ENCODE measurements around the gene PRICKLE1. TPM values are rescaled to one million over a fixed set of nuclear protein-coding genes. Genes with fewer than 3 reads are reported as not detected.

Gene PRICKLE1
- total RNA-seq, 1 donor from 2014 or later = 18.8 TPM

DNA sequence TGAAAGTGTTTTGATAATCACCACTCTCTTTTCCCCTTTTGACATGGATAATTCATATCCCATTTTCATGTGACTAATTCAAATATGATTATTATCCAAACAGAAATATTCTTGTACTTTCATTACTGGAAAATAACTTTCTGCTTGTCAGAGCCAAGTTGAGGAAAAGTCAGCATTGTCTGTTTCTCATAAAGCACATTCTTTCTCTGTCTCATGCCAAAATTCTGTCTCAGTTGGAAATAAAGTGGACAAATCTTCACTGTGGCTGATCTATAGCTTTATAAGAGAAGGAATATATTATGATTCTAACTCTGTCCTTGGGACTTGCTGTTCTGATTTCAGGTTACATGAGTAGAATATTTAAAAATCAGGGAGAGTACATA, 22.7 kb upstream of the PRICKLE1 start:
- Histone ChIP-seq H3K27ac (no peak overlapping the region), H3K4me3 (no peak overlapping the region), H3K4me1 (no peaks in the 10 kb centered on the region), H3K27me3 (ENCODE audit: low read depth) (no peaks in the 10 kb centered on the region), H3K9me3 (peaks cover 7% of the 10 kb centered on the region), H3K36me3 (no peaks in the 10 kb centered on the region)
- intact Hi-C loops (cut with DNase I) = no loop called here
- no peak for DNase-seq
- TF ChIP-seq, protein P1, sequence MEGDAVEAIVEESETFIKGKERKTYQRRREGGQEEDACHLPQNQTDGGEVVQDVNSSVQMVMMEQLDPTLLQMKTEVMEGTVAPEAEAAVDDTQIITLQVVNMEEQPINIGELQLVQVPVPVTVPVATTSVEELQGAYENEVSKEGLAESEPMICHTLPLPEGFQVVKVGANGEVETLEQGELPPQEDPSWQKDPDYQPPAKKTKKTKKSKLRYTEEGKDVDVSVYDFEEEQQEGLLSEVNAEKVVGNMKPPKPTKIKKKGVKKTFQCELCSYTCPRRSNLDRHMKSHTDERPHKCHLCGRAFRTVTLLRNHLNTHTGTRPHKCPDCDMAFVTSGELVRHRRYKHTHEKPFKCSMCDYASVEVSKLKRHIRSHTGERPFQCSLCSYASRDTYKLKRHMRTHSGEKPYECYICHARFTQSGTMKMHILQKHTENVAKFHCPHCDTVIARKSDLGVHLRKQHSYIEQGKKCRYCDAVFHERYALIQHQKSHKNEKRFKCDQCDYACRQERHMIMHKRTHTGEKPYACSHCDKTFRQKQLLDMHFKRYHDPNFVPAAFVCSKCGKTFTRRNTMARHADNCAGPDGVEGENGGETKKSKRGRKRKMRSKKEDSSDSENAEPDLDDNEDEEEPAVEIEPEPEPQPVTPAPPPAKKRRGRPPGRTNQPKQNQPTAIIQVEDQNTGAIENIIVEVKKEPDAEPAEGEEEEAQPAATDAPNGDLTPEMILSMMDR (IDR thresholded peaks at IDR 0.05) = no peak
- ATAC-seq = no peak

GRCh38 chr12:42611571-42612230, 22.2 kb upstream of the PRICKLE1 start:
- Histone ChIP-seq H3K36me3 (no peaks in the 10 kb centered on the region), H3K4me3 (no peak overlapping the region), H3K4me1 (no peaks in the 10 kb centered on the region), H3K27ac (no peak overlapping the region), H3K27me3 (ENCODE audit: low read depth) (no peaks in the 10 kb centered on the region), H3K9me3 (peaks cover 3% of the 10 kb centered on the region)
- intact Hi-C loops (cut with DNase I) = no loop called here
- TF ChIP-seq, protein P1 (IDR thresholded peaks at IDR 0.05) = no peak
- DNase-seq = no peak
- ATAC-seq = no peak

- intact Hi-C loops (cut with DNase I) = no loop called here
- Histone ChIP-seq H3K9me3 (no peaks in the 10 kb centered on the region), H3K36me3 (no peaks in the 10 kb centered on the region), H3K27ac (no peak overlapping the region), H3K4me1 (no peaks in the 10 kb centered on the region), H3K27me3 (ENCODE audit: low read depth) (no peaks in the 10 kb centered on the region), H3K4me3 (no peak overlapping the region)
- no peak for DNase-seq
- no peak for ATAC-seq
- TF ChIP-seq, protein P1 (IDR thresholded peaks at IDR 0.05) = no peak
These were observed 20.1 kb upstream of the PRICKLE1 start for GRCh38 chr12:42609605-42610004.

DNA sequence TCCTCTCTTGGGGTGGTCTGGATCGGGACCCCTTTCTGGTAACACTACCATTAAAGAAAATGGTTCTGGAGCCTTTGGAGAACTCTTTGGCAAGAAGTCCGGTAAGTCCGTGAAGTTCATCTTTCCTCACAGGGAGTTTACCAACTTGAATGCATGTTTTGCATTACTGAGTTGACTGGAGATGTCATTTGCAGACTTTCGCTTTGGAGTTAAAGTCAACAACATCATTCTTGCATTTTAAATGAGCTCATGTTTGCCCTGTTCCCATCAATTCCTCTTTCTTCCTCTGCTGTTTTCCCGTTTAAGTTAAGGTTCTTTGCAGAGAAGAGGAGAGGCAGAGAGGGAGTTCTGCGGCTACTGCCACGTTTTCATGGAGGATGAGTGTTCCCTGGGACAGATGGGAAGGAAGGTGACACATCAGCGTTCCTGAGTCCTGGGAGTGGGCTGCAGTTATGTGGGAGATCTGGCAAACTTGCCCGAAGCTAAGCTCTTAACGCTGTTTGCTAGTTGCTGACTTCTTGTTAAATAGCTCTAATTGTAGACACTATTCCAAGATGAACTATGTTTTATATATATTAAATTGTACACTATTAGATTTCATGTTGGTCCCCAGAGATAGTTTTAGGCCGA, 18.8 kb upstream of the PRICKLE1 start:
- no peak overlapping the region for H3K4me3 ChIP-seq
- no peaks in the 10 kb centered on the region for H3K36me3 ChIP-seq
- H3K27ac ChIP-seq = no peak overlapping the region
- TF ChIP-seq, protein P1 (IDR thresholded peaks at IDR 0.05) = no peak
- ATAC-seq (no peak), DNase-seq (no peak)
- no peaks in the 10 kb centered on the region for H3K27me3 ChIP-seq (ENCODE audit: low read depth)
- no peaks in the 10 kb centered on the region for H3K9me3 ChIP-seq
- H3K4me1 ChIP-seq = no peaks in the 10 kb centered on the region
- intact Hi-C loops (cut with DNase I) = no loop called here

DNA sequence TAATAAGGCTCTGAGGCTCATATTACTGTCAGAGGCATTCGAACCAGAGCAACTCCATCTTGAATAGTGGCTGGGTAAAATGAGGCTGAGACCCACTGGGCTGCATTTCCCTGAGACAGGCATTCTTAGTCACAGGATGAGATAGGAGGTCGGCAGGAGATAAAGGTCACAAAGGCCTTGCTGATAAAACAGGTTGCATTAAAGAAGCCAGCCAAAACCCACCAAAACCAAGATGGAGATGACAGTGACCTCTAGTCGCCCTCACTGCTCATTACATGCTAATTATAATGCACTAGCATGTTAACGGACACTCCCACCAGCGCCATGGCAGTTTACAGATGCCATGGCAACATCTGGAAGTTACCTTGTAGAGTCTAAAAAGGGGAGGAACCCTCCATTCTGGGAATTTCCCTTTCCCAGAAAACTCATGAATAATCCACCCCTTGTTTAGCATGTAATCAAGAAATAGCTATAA, 18.1 kb upstream of the PRICKLE1 start:
- Histone ChIP-seq H3K27me3 (ENCODE audit: low read depth) (no peaks in the 10 kb centered on the region), H3K9me3 (no peaks in the 10 kb centered on the region), H3K4me1 (no peaks in the 10 kb centered on the region), H3K4me3 (no peak overlapping the region), H3K27ac (no peak overlapping the region), H3K36me3 (no peaks in the 10 kb centered on the region)
- intact Hi-C loops (cut with DNase I) = no loop called here
- ATAC-seq = no peak
- TF ChIP-seq, protein P1 (IDR thresholded peaks at IDR 0.05) = no peak
- no peak for DNase-seq

All from lower lobe of right lung (tissue), 2 donors.